CD4-positive, CD25-positive, alpha-beta regulatory T cell (primary cell): Measurements from ENCODE around the gene ZGLP1. TPM values are rescaled to one million over a fixed set of nuclear protein-coding genes. Genes with fewer than 3 reads are reported as not detected.

Experiments used
- ATAC-seq, 2 donors: fragments of 150-1000 bp; cut with Tn5 transposase; one replicate each; pipeline ENCODE4 v1.10.0; 2021; ENCODE audit warnings: low read depth in 2 of 2, moderate number of reproducible peaks in 2 of 2, moderate library complexity in 1 of 2
- DNase-seq, 3 donors: peaks; one replicate each; pipeline versions ENCODE4 v3.0.0 to v3.0.0-alpha.2; 2012 to 2022; ENCODE audit warnings: mixed read lengths in 1 of 3
- H3K27ac ChIP-seq: one replicate; pipeline ENCODE4 v1.7.0; 2013; ENCODE audit warnings: mild to moderate bottlenecking, low read length; ENCODE audit not compliant: insufficient read depth, poor library complexity, severe bottlenecking
- H3K27me3 ChIP-seq: one replicate; pipeline ENCODE4 v1.7.0; 2013; ENCODE audit warnings: low read length; ENCODE audit not compliant: control insufficient read depth, insufficient read depth
- H3K36me3 ChIP-seq: one replicate; pipeline ENCODE4 v1.7.0; 2013; ENCODE audit warnings: mild to moderate bottlenecking, low read length, moderate library complexity; ENCODE audit not compliant: control insufficient read depth, insufficient read depth
- H3K4me1 ChIP-seq: 2 replicates; pipeline ENCODE4 v1.7.0; 2013; ENCODE audit warnings: mild to moderate bottlenecking, low read length; ENCODE audit not compliant: insufficient read depth, control insufficient read depth, poor library complexity, severe bottlenecking
- H3K4me3 ChIP-seq: one replicate; pipeline ENCODE4 v1.7.0; 2013; ENCODE audit warnings: low read depth, mild to moderate bottlenecking, low read length, moderate library complexity
- H3K9me3 ChIP-seq, 2 experiments: 1 replicate in 1 of 2; 2 replicates in 1 of 2; pipeline ENCODE4 v1.7.0; 2013; ENCODE audit warnings: low read length in 2 of 2, mild to moderate bottlenecking in 1 of 2, moderate library complexity in 1 of 2; ENCODE audit not compliant: control insufficient read depth in 2 of 2
- H3K27ac Mint-ChIP-seq, 3 donors: one replicate each; pipeline ENCODE4 v1.8.0; 2020 to 2022; ENCODE audit warnings: mild to moderate bottlenecking in 3 of 3, mixed read lengths in 3 of 3, moderate library complexity in 2 of 3
- H3K27me3 Mint-ChIP-seq: one replicate; pipeline ENCODE4 v1.8.0; 2022; ENCODE audit warnings: mild to moderate bottlenecking, mixed read lengths
- H3K36me3 Mint-ChIP-seq: one replicate; pipeline ENCODE4 v1.8.0; 2020; ENCODE audit warnings: mixed read lengths
- H3K4me1 Mint-ChIP-seq, 4 donors: one replicate each; pipeline ENCODE4 v1.8.0; 2020 to 2022; ENCODE audit warnings: mixed read lengths in 4 of 4, mild to moderate bottlenecking in 1 of 4
- H3K4me3 Mint-ChIP-seq, 4 donors: one replicate each; pipeline ENCODE4 v1.8.0; 2020 to 2022; ENCODE audit warnings: mild to moderate bottlenecking in 4 of 4, mixed read lengths in 4 of 4, moderate library complexity in 3 of 4
- H3K9me3 Mint-ChIP-seq, 7 donors: one replicate each; pipeline ENCODE4 v1.8.0; 2020 to 2022; ENCODE audit warnings: mixed read lengths in 7 of 7, mild to moderate bottlenecking in 3 of 7, moderate library complexity in 2 of 7
- polyA plus RNA-seq, 4 donors: library from polyadenylated mRNA; unstranded; fragments of 300-500 nt; fragmentation: Illumina TruSeq; gene quantifications; one replicate each; pipeline ENCODE4 v1.2.3, GENCODE V29; 2021
- total RNA-seq: library from RNA; stranded (reverse); gene quantifications from one replicate; pipeline ENCODE4 v1.2.3, GENCODE V29; 2022

Gene ZGLP1
- total and polyA plus RNA-seq, 5 donors from 2014 or later: 0.32 to 2.8 TPM; not detected in 3

DNA sequence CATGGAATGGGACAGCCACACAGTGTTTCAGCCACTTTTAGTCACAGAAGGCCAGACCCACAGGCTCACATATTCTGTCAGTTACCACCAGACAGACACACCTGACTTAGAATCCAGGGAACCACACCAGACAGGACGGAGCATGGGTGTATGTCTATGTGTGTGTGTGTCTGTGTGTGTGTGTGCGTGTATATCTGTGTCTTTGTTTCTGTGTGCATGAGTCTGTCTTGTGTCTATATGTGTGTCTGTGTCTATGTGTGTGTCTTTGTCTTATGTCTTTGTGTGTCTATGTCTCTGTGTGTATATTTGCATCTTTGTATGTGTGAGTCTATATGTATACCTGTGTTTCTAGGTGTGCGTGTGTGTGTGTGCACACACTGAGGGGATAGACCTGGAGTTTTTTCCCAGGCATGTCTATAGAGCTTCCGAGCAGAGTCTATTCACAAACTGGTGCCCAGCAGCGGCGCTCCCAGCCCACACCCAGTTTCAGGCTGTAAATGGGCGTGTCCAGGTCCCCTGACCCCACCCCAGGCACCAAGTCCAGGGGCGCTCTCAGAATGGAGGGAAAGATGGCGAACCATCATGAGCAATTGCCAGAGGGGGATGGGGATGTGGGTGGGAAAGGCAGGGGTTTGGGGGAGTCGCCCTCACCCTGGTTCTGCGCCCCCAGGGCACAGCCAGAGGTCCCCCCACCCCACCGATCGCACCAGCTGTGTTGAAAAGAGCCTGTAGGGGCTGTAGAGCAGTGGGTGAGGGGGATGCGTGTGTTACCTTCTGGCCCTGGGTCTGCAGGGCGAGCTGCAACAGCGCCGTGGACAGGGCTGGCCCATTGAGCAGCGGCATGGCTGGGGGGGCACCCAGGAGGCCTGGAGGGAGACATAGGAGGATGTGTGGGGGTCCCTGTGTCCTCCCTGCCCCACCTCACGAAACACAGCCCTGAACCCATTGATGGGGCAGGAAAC, 12.5 kb upstream of the ZGLP1 start:
- Histone ChIP-seq H3K27ac (no peak overlapping the region), H3K4me3 (no peak overlapping the region), H3K4me1 (no peaks in the 10 kb centered on the region), H3K36me3 (peaks cover 66% of the 10 kb centered on the region), H3K9me3 (no peaks in the 10 kb centered on the region), H3K27me3 (no peaks in the 10 kb centered on the region)
- Mint-ChIP-seq H3K9me3 (no peaks in the 10 kb centered on the region), H3K36me3 (peaks cover 17% of the 10 kb centered on the region), H3K4me1 (peaks cover 0 to 3% (median 0%) of the 10 kb centered on the region in 4 donors), H3K27ac (peak overlapping the region in 2 of 3 donors; percentile 7 to 37), H3K4me3 (peak overlapping the region in 1 of 4 donors; percentile 24), H3K27me3 (no peaks in the 10 kb centered on the region)
- no peak for ATAC-seq
- no peak for DNase-seq

DNA sequence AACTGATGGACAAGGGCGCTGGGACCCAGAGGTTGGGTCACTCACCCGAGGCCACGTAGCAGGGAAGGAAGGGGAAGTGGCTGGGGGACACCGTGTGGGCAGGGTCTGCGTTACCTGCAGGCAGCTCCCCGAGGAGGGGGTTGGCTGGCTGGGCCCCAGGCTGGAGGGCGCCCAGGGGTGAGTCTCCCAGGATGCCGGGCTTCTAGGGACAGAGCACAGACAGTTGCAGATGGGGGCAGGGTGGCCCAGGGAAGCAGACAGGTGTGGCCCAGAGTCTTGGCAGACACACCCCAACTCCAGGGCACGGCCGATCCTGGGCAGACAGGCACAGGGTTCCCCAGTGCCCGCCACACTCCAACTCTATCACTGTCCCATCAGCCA, 11.8 kb upstream of the ZGLP1 start:
- ATAC-seq: no peak
- no peak overlapping the region for H3K27ac ChIP-seq
- Mint-ChIP-seq H3K27me3 (no peaks in the 10 kb centered on the region), H3K4me3 (peak overlapping the region in 1 of 4 donors; percentile 24), H3K9me3 (no peaks in the 10 kb centered on the region), H3K36me3 (peaks cover 17% of the 10 kb centered on the region), H3K27ac (peak overlapping the region in 1 of 3 donors; percentile 37), H3K4me1 (peaks cover 0 to 3% (median 0%) of the 10 kb centered on the region in 4 donors)
- H3K4me3 ChIP-seq: no peak overlapping the region
- H3K36me3 ChIP-seq: peaks cover 61% of the 10 kb centered on the region
- H3K9me3 ChIP-seq: no peaks in the 10 kb centered on the region
- DNase-seq: no peak
- no peaks in the 10 kb centered on the region for H3K27me3 ChIP-seq
- no peaks in the 10 kb centered on the region for H3K4me1 ChIP-seq

DNA sequence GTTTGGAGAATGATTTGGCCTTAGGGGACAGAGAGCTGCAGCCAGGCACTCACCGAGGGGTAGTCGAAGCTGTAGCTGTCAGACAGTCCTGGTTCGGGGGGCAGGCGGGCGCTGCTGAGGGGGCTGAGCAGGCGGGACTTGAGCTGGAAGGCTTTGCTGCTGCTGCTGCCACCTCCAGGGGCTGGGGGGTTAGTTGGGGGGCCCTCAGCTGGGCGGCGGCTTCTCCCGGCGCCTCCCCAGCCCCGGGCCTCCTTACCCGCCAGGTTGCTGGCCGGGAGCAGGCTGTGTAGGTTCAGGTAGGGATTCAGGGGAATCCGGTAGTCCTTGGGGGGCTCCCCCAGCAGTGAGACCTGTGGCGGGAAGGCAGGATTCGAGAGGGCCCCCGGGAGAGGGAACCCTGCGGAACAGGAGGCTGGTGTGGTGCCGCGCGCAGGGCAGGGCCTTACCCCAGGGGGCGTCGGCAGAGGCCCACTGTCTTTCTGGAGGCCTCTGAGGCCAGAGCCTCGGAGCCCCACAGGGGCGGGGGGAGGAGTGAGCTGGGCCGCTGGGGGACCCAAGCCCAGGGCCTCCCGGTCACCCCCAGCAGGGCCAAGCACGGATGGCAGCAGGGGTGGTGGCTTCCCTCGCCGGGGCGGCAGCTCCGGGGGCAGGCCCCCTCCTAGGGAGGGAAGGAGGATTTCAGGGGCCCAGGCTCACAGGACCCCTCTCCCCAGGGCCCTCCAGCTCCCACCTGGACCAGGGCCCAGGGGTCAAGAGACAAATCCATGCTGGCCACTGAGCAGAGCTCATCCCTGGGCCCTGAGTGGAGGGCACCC, 11.2 kb upstream of the ZGLP1 start:
- H3K4me1 Mint-ChIP-seq: peaks cover 0 to 9% (median 3%) of the 10 kb centered on the region in 4 donors
- peaks cover 55% of the 10 kb centered on the region for H3K36me3 ChIP-seq
- no peak for DNase-seq

DNA sequence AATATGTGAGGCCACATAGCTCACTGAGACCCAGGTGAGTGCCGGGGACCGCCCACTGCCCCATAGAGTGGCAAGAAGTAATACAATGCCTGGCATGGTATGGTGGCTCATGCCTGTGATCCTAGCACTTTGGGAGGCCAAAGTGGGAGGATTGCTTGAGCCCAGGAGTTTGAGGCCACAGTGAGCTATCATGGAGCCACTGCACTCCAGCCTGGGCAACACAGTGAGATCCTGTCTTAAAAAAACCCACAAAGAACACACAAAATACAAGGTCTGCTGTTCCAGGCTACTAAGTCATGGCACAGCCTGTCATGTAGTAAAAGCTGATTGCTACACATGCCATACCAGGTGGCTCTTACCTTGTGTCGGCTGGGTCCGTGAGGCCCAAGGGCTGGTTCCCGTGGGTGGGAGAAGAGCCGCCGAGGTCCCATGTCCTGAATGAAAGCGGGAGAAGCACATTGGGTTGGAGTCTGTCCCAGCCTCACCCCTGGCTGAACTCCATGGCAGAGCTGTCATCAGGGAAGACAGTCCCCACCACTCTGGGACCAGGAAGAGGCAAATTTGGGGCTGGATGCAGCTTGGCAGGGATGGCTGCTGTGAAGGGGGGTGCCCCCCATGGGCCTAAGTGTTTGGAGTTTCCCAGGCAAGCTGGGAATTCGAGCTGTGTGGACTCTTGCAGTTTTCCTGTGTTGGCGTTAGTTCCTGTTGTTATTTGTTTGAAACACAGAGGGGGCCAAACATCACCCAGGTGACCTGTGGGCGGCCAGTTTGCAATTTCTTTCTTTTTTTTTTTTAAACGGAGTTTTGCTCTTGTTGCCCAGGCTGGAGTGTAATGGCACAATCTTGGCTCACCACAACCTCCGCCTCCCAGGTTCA, 9.4 kb upstream of the ZGLP1 start:
- Histone ChIP-seq H3K27ac (no peak overlapping the region), H3K9me3 (no peaks in the 10 kb centered on the region), H3K4me3 (no peak overlapping the region), H3K4me1 (peaks cover 15% of the 10 kb centered on the region), H3K36me3 (peaks cover 40% of the 10 kb centered on the region), H3K27me3 (no peaks in the 10 kb centered on the region)
- DNase-seq (no peak), ATAC-seq (no peak)
- Mint-ChIP-seq H3K36me3 (peaks cover 21% of the 10 kb centered on the region), H3K27ac (no peak overlapping the region), H3K4me1 (peaks cover 0 to 20% (median 5%) of the 10 kb centered on the region in 4 donors), H3K27me3 (no peaks in the 10 kb centered on the region), H3K4me3 (no peak overlapping the region), H3K9me3 (no peaks in the 10 kb centered on the region)

More for the DNA sequence above, 11.2 kb upstream of the ZGLP1 start:
- H3K36me3 Mint-ChIP-seq: peaks cover 20% of the 10 kb centered on the region
- H3K27ac ChIP-seq: no peak overlapping the region
- H3K4me3 ChIP-seq: no peak overlapping the region
- H3K27me3 ChIP-seq: no peaks in the 10 kb centered on the region
- H3K9me3 ChIP-seq: no peaks in the 10 kb centered on the region
- H3K27me3 Mint-ChIP-seq: no peaks in the 10 kb centered on the region
- no peak for ATAC-seq
- peak overlapping the region in 1 of 3 donors; percentile 56 for H3K27ac Mint-ChIP-seq
- no peak overlapping the region for H3K4me3 Mint-ChIP-seq
- peaks cover 5% of the 10 kb centered on the region for H3K4me1 ChIP-seq
- no peaks in the 10 kb centered on the region for H3K9me3 Mint-ChIP-seq

DNA sequence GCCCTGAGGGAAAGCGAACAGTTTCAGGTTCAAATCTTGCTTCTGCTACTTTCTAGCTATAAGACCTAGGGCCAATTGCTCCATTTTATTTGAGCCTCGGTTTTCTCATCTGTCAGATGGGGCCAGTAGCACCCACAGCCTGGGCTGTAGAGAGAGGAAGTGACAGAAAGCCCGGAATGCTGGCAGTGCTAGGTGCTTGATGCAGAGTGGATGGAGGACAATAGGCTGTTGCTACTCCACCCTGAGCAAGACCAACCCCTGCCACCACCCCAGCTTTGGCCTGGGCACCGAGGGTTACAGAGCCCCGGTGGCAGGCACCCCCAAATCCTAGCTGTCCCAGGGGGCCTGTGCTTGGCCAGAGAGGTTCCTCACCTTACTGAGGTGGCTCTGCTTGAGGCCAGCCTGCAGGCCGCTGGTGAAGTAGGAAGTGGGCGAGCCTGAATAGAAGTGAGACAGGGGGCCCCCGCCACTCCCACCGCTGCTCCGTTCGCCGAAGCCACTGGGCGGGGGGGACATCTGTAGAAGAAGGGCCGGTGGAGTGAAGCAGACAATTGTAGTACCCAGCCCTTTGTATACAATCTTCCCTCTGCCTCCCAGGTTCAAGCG, 8.3 kb upstream of the ZGLP1 start:
- Histone ChIP-seq H3K4me3 (no peak overlapping the region), H3K9me3 (no peaks in the 10 kb centered on the region), H3K4me1 (peaks cover 15% of the 10 kb centered on the region), H3K27me3 (no peaks in the 10 kb centered on the region), H3K36me3 (peaks cover 31% of the 10 kb centered on the region), H3K27ac (no peak overlapping the region)
- DNase-seq (no peak), ATAC-seq (no peak)
- Mint-ChIP-seq H3K36me3 (peaks cover 21% of the 10 kb centered on the region), H3K27ac (no peak overlapping the region), H3K9me3 (no peaks in the 10 kb centered on the region), H3K27me3 (no peaks in the 10 kb centered on the region), H3K4me3 (no peak overlapping the region), H3K4me1 (peaks cover 0 to 20% (median 5%) of the 10 kb centered on the region in 4 donors)

GRCh38 chr19:10317045-10317856, 7.6 kb upstream of the ZGLP1 start:
- no peak overlapping the region for H3K27ac Mint-ChIP-seq

More at GRCh38 chr19:10317045-10317856, 7.6 kb upstream of the ZGLP1 start:
- H3K9me3 Mint-ChIP-seq: no peaks in the 10 kb centered on the region
- H3K27me3 Mint-ChIP-seq: no peaks in the 10 kb centered on the region
- no peak overlapping the region for H3K4me3 ChIP-seq
- H3K4me3 Mint-ChIP-seq: no peak overlapping the region
- DNase-seq (no peak), ATAC-seq (no peak)
- peaks cover 0 to 20% (median 5%) of the 10 kb centered on the region in 4 donors for H3K4me1 Mint-ChIP-seq
- H3K27ac ChIP-seq: peak overlapping the region; percentile 61
- H3K36me3 ChIP-seq: peaks cover 26% of the 10 kb centered on the region
- H3K27me3 ChIP-seq: no peaks in the 10 kb centered on the region
- peaks cover 15% of the 10 kb centered on the region for H3K4me1 ChIP-seq
- H3K9me3 ChIP-seq: no peaks in the 10 kb centered on the region
- H3K36me3 Mint-ChIP-seq: peaks cover 21% of the 10 kb centered on the region
